Measurements from ENCODE around the gene C1QL2. TPM values are rescaled to one million over a fixed set of nuclear protein-coding genes. Genes with fewer than 3 reads are reported as not detected.

The C1QL2 gene
- total and polyA plus RNA-seq, 4 donors: 0.10 TPM; not detected in 3

DNA sequence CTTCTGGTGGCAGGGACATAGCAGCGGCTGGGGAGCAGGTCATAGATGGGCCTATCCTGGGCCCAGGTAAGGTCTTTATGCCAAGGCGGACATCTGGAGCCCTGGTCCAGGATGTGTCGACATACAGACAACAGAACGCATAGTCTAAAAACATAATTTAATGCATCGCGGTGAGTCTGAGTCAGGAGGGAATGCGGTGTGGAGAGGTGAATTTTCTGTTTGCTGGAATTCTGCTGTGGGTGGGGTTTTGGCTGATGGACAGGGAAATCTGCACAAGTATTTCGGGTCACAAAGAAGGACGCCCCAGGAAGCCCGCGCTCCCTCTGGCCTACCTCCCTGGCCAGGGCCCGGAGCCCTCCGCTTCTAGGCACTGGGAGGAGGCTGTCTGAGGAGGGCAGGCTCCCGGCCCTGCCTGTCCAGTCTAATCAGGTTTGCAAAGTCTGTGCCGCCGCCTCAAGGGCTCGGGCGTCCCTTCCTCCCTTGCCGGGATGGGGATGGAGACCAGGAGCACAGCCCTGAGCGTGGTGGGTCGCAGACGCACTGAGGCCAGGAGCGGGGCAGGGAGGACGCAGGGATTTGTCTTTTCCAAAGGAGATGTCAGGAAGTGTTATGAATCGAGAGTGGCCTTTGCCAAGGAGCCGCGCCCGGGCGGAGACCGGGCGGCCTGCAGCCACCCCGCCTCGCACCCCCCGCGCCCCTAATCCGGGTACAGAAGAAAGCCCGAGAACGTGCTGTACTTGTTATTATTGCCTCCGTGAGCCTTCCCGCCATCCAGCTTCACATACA lies 2.3 kb downstream of the C1QL2 start:
- no peak overlapping the region for H3K4me3 ChIP-seq (ENCODE audit: low read length in 2 of 2)
- H3K4me1 ChIP-seq (ENCODE audit: control insufficient read depth in 1 of 2, insufficient read depth in 2 of 2, low read length in 2 of 2): no peaks in the 10 kb centered on the region
- H3K36me3 ChIP-seq (ENCODE audit: control insufficient read depth in 1 of 2, insufficient read depth in 2 of 2, low read length in 1 of 2): no peaks in the 10 kb centered on the region
- WGBS, 2 donors: 1 to 2% methylated on average over 38 to 40 of the region's 40 CpGs
- intact Hi-C loops (cut with DNase I): no loop called here
- H3K27me3 ChIP-seq (ENCODE audit: control insufficient read depth in 1 of 2, insufficient read depth in 2 of 2, low read length in 1 of 2): no peaks in the 10 kb centered on the region
- ATAC-seq (ENCODE audit: low FRiP score): no peak
- no peak overlapping the region for H3K27ac ChIP-seq (ENCODE audit: low read depth in 1 of 2, low read length in 2 of 2)
- H3K9me3 ChIP-seq (ENCODE audit: control insufficient read depth, low read length): no peaks in the 10 kb centered on the region
- DNase-seq: no peak

DNA sequence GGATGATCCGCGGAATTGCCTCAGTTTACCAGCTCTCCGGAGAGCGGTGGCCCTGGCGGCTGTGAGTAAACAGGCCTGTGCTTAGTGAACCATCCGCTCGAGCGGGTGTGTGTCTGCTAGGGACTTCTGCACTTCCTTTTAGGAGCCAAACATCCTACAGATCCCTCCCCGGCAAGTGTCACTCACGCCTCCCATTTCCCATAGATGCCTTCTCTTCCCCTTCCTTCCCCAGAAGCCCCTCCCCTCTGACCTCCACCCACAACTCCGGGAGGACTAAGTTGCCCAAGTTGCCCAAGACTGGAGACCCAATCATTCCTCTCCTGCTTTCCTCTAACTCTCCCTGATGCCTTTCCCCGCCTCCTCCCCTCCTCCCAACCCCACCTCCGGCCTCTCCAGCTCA lies 2.9 kb downstream of the C1QL2 start:
- intact Hi-C loops (cut with DNase I): no loop called here
- 2% methylated on average over 13 of the region's 13 CpGs for WGBS, 2 donors
- no peaks in the 10 kb centered on the region for H3K27me3 ChIP-seq (ENCODE audit: control insufficient read depth in 1 of 2, insufficient read depth in 2 of 2, low read length in 1 of 2)
- H3K9me3 ChIP-seq (ENCODE audit: control insufficient read depth, low read length): no peaks in the 10 kb centered on the region
- H3K36me3 ChIP-seq (ENCODE audit: control insufficient read depth in 1 of 2, insufficient read depth in 2 of 2, low read length in 1 of 2): no peaks in the 10 kb centered on the region
- no peak overlapping the region for H3K4me3 ChIP-seq (ENCODE audit: low read length in 2 of 2)
- no peak overlapping the region for H3K27ac ChIP-seq (ENCODE audit: low read depth in 1 of 2, low read length in 2 of 2)
- no peak for DNase-seq
- H3K4me1 ChIP-seq (ENCODE audit: control insufficient read depth in 1 of 2, insufficient read depth in 2 of 2, low read length in 2 of 2): no peaks in the 10 kb centered on the region
- no peak for ATAC-seq (ENCODE audit: low FRiP score)

DNA sequence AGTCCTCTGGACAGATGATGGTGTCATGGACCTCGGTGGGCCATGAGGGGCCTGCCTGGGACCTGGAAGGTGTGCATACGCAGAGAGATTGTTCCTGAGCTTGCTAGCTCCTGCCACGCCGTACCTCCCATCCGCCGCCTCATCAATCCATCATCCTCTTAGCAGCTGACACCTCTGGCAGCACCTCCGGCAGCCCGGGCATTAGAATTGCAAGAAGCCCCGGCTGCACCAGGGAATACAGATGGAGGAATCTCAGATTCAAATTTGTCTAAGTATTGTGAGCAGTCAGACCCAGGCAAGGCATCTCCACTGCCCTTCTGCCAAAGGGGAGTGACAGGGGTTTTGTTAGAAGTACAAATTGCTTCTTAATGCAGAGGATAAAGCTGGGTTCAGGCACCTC lies 4.5 kb downstream of the C1QL2 start:
- no peaks in the 10 kb centered on the region for H3K27me3 ChIP-seq (ENCODE audit: control insufficient read depth in 1 of 2, insufficient read depth in 2 of 2, low read length in 1 of 2)

DNA sequence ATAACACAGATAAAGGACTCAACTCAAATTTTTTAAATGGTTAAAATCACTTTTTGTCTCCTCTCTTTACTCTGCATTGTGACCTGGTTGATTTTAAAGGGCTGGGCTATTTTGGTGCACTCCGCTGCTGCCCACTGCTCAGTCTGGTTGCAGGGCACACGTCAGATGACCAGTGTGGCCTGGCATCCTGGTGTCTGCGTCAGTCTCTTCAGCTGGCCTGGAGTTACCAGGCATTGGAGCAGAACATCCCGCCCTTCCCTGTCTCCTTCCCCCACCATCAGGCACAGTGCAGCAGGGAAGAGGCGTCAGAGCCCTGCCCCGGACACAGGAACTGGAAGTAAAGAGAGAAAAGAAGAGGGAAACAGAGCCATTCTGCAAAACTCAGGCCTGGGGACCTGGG lies 8.9 kb downstream of the C1QL2 start:
- no peak for ATAC-seq (ENCODE audit: low FRiP score)

More for the DNA sequence above, 4.5 kb downstream of the C1QL2 start:
- ATAC-seq (ENCODE audit: low FRiP score): no peak
- Histone ChIP-seq H3K4me3 (ENCODE audit: low read length in 2 of 2) (no peak overlapping the region), H3K27ac (ENCODE audit: low read depth in 1 of 2, low read length in 2 of 2) (no peak overlapping the region), H3K36me3 (ENCODE audit: control insufficient read depth in 1 of 2, insufficient read depth in 2 of 2, low read length in 1 of 2) (no peaks in the 10 kb centered on the region), H3K4me1 (ENCODE audit: control insufficient read depth in 1 of 2, insufficient read depth in 2 of 2, low read length in 2 of 2) (no peaks in the 10 kb centered on the region), H3K9me3 (ENCODE audit: control insufficient read depth, low read length) (no peaks in the 10 kb centered on the region)
- intact Hi-C loops (cut with DNase I): no loop called here
- 21 to 37% methylated on average over 9 of the region's 9 CpGs for WGBS, 2 donors
- DNase-seq: no peak

DNA sequence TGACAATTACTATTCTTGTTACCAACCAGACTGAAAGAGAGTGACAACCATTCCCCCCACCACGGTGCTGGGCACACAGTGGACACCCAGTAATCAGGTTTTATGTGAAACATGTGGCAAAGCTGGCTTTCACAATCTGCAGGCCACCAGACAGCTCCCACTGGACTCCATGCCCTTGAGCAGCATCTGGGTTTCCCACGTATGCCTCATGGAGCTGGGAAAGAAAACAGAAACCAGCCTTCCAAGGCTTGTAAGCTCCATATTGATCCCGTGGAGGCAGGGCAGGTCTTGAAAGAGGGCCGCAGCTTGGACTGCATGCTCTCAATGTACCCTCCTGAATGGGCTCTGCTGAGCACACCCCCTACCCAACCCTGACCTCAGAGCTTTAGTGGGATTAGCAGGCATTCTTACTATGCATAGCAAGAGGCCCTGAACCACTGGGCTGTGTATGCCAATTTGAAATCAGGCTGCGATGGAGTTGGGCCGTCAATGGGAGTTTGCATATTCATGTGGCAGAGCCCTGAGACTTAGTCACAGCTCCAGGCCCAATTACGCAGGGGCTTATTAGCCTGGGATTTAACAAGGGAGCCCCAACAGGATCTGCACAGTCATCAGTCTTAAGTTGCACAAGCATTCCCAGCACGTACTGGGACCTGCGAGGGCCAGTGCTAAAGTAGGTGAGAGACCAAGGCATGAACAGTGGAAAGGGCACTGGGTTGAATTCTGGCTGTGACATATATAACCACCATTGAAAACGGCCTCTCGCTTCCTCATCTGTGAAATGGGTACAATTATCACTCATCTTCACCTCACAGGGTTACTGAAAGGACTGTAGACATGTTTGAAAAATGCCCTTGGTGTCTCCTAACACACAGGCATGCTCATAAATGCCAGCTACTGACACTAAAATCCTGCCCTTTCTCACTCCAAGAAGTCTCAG lies 10.5 kb downstream of the C1QL2 start:
- Histone ChIP-seq H3K4me1 (ENCODE audit: control insufficient read depth in 1 of 2, insufficient read depth in 2 of 2, low read length in 2 of 2) (no peaks in the 10 kb centered on the region), H3K4me3 (ENCODE audit: low read length in 2 of 2) (no peak overlapping the region), H3K27ac (ENCODE audit: low read depth in 1 of 2, low read length in 2 of 2) (no peak overlapping the region), H3K9me3 (ENCODE audit: control insufficient read depth, low read length) (no peaks in the 10 kb centered on the region), H3K27me3 (ENCODE audit: control insufficient read depth in 1 of 2, insufficient read depth in 2 of 2, low read length in 1 of 2) (no peaks in the 10 kb centered on the region), H3K36me3 (ENCODE audit: control insufficient read depth in 1 of 2, insufficient read depth in 2 of 2, low read length in 1 of 2) (no peaks in the 10 kb centered on the region)
- no peak for ATAC-seq (ENCODE audit: low FRiP score)
- intact Hi-C loops (cut with DNase I): no loop called here
- WGBS, 2 donors: 54 to 55% methylated on average over 11 of the region's 11 CpGs
- DNase-seq: no peak

More for the DNA sequence above, 8.9 kb downstream of the C1QL2 start:
- Histone ChIP-seq H3K36me3 (ENCODE audit: control insufficient read depth in 1 of 2, insufficient read depth in 2 of 2, low read length in 1 of 2) (no peaks in the 10 kb centered on the region), H3K4me3 (ENCODE audit: low read length in 2 of 2) (no peak overlapping the region), H3K9me3 (ENCODE audit: control insufficient read depth, low read length) (no peaks in the 10 kb centered on the region), H3K27me3 (ENCODE audit: control insufficient read depth in 1 of 2, insufficient read depth in 2 of 2, low read length in 1 of 2) (no peaks in the 10 kb centered on the region), H3K4me1 (ENCODE audit: control insufficient read depth in 1 of 2, insufficient read depth in 2 of 2, low read length in 2 of 2) (no peaks in the 10 kb centered on the region), H3K27ac (ENCODE audit: low read depth in 1 of 2, low read length in 2 of 2) (no peak overlapping the region)
- WGBS, 2 donors: 62 to 73% methylated on average over 6 of the region's 6 CpGs
- no peak for DNase-seq
- intact Hi-C loops (cut with DNase I): no loop called here

DNA sequence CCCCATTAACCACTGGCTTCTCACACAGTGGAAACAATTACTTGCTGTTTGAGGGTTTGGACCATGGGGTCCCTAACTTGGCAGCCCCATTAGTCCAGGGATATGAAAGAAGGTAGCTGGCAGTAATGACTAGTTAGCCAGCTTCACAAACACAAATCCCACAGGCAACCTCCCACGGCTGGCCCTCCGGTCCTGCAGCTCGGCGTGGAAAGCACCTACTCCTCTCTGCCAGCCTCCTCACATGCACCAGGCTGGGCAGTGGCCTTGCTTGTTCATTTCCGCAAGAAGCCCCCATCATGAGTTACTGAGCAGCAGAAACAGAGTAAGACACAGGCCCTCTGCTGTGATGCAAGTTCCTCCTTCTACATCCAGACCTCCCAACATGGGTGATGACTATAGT lies 13.7 kb downstream of the C1QL2 start:
- Histone ChIP-seq H3K9me3 (ENCODE audit: control insufficient read depth, low read length) (no peaks in the 10 kb centered on the region), H3K36me3 (ENCODE audit: control insufficient read depth in 1 of 2, insufficient read depth in 2 of 2, low read length in 1 of 2) (no peaks in the 10 kb centered on the region), H3K27me3 (ENCODE audit: control insufficient read depth in 1 of 2, insufficient read depth in 2 of 2, low read length in 1 of 2) (no peaks in the 10 kb centered on the region), H3K4me1 (ENCODE audit: control insufficient read depth in 1 of 2, insufficient read depth in 2 of 2, low read length in 2 of 2) (no peaks in the 10 kb centered on the region), H3K27ac (ENCODE audit: low read depth in 1 of 2, low read length in 2 of 2) (no peak overlapping the region), H3K4me3 (ENCODE audit: low read length in 2 of 2) (no peak overlapping the region)
- WGBS, 2 donors: 79 to 90% methylated on average over 5 of the region's 5 CpGs
- intact Hi-C loops (cut with DNase I): no loop called here
- no peak for DNase-seq
- no peak for ATAC-seq (ENCODE audit: low FRiP score)

DNA sequence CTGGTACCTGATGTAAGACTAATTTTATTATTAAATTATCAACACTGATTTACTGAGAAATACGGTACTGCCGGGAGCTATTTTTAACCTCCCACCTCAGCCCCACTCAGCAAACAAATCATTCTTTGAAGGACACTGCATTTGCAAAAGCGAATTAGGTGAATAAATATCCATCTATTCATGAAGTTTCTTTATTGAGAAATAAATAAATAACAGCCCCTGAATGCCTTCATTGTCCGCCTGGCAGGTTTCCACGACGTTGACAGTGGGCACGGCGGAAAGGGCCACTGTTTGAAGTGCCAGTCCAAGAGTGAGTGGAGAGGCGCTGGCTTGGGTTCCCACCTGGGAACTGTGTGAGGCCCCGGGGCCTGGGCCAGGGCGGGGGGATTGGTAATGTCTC lies 15.7 kb downstream of the C1QL2 start:
- intact Hi-C loops (cut with DNase I): no loop called here
- no peak for DNase-seq
- Histone ChIP-seq H3K4me3 (ENCODE audit: low read length in 2 of 2) (no peak overlapping the region), H3K27ac (ENCODE audit: low read depth in 1 of 2, low read length in 2 of 2) (no peak overlapping the region), H3K36me3 (ENCODE audit: control insufficient read depth in 1 of 2, insufficient read depth in 2 of 2, low read length in 1 of 2) (no peaks in the 10 kb centered on the region), H3K4me1 (ENCODE audit: control insufficient read depth in 1 of 2, insufficient read depth in 2 of 2, low read length in 2 of 2) (no peaks in the 10 kb centered on the region), H3K27me3 (ENCODE audit: control insufficient read depth in 1 of 2, insufficient read depth in 2 of 2, low read length in 1 of 2) (no peaks in the 10 kb centered on the region), H3K9me3 (ENCODE audit: control insufficient read depth, low read length) (no peaks in the 10 kb centered on the region)
- no peak for ATAC-seq (ENCODE audit: low FRiP score)
- 31 to 42% methylated on average over 11 of the region's 11 CpGs for WGBS, 2 donors

DNA sequence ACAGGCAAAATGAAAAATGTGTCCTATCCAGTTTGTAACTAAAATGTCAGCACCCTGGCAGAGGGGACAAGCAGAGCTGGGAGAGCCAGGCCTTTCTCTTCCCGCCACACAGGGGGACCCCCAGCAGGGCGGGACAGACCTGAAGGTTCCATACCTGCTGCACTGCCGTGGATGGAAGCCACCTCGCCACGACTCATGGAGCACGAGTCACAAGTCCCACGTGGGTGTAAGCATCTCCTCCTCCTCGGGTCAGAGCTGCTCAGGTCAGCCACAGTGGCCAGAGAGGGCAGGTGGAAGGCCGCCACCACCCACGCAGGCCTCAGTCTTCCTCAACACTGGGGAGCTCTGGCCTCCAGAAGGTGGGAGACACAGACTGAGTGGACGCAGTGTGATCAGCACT lies 21.0 kb downstream of the C1QL2 start:
- no peak for ATAC-seq (ENCODE audit: low FRiP score)
- intact Hi-C loops (cut with DNase I): no loop called here
- Histone ChIP-seq H3K27ac (ENCODE audit: low read depth in 1 of 2, low read length in 2 of 2) (no peak overlapping the region), H3K9me3 (ENCODE audit: control insufficient read depth, low read length) (peaks cover 3% of the 10 kb centered on the region), H3K36me3 (ENCODE audit: control insufficient read depth in 1 of 2, insufficient read depth in 2 of 2, low read length in 1 of 2) (no peaks in the 10 kb centered on the region), H3K27me3 (ENCODE audit: control insufficient read depth in 1 of 2, insufficient read depth in 2 of 2, low read length in 1 of 2) (no peaks in the 10 kb centered on the region), H3K4me3 (ENCODE audit: low read length in 2 of 2) (no peak overlapping the region), H3K4me1 (ENCODE audit: control insufficient read depth in 1 of 2, insufficient read depth in 2 of 2, low read length in 2 of 2) (no peaks in the 10 kb centered on the region)
- no peak for DNase-seq
- WGBS, 2 donors: 73 to 75% methylated on average over 11 of the region's 11 CpGs
